Type B pancreatic cell (in vitro differentiated cells): Measurements from ENCODE around the gene ZNF681. TPM values are rescaled to one million over a fixed set of nuclear protein-coding genes. Genes with fewer than 3 reads are reported as not detected.
A peak's percentile ranks its signal among the peaks of the same experiment; 100 is the strongest.
"Not testable (repeated sequence)": the region's sequence is repeated elsewhere in the genome, so short reads cannot be mapped to it uniquely, and the experiment has no call there.

Experiments used
- DNase-seq: peaks from one replicate; pipeline ENCODE4 v3.0.0; 2021; ENCODE audit warnings: mixed read lengths; ENCODE audit not compliant: unreplicated experiment; ENCODE audit errors: extremely low spot score
- H3K27ac Mint-ChIP-seq: 2 replicates; pipeline ENCODE4 v1.8.0; 2021; ENCODE audit warnings: mild to moderate bottlenecking, mixed read lengths
- H3K27me3 Mint-ChIP-seq: 2 replicates; pipeline ENCODE4 v1.8.0; 2021; ENCODE audit warnings: mixed read lengths
- H3K36me3 Mint-ChIP-seq: 2 replicates; pipeline ENCODE4 v1.8.0; 2021; ENCODE audit warnings: mixed read lengths
- H3K4me1 Mint-ChIP-seq: one replicate; pipeline ENCODE4 v1.8.0; 2021; ENCODE audit warnings: mixed read lengths; ENCODE audit not compliant: unreplicated experiment
- H3K4me3 Mint-ChIP-seq: 2 replicates; pipeline ENCODE4 v1.8.0; 2021; ENCODE audit warnings: mild to moderate bottlenecking, mixed read lengths
- H3K9me3 Mint-ChIP-seq: 2 replicates; pipeline ENCODE4 v1.8.0; 2021; ENCODE audit warnings: mixed read lengths
- total RNA-seq: library from RNA; stranded (reverse); gene quantifications from 2 replicates; pipeline ENCODE4 v1.2.1, GENCODE V29; 2021; ENCODE audit warnings: low replicate concordance
- TF ChIP-seq, protein P1 (sequence below): fragments of 200-600 bp; sonication (generic); conservative IDR thresholded peaks from 2 replicates; pipeline ENCODE4 v1.5.0; 2021; ENCODE audit warnings: antibody characterized with exemption, mild to moderate bottlenecking

Gene ZNF681
- total RNA-seq, 1 donor from 2014 or later: 8.5 TPM

DNA sequence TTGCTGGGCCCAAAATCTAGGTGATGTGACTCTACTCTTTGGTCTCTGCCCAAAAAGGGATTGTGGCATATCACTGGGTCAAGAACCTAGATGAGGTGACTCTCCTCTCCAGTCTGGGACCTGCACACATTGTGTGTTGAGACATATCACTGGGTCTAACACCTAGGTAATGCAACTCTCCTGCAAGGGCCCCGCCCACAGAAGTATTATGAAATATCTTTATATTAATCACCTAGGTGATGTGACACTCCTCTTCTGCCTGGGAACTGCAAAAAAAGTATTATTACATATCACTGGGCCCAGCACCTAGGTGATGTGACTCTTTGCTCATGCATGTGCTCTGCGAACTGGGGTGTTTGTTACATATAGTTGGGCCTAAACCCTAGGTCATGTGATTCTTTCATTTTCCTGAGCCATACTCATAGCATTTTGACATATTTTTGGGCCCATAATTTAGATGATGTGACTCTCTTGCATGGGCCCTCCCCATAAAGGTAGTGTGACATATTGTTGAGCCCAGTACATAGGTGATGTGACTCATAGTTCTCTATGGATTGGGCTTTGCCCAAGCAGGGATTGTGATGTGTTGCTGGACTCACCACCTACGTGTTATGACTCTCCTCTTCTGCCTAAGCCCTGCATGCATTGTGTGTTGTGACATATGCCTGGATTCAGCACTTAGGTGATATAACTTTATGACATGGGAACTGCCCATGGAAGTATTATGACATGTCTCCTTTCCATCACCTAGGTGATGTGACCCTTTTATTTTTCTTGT lies 11.2 kb upstream of the ZNF681 start:
- peaks cover 7% of the 10 kb centered on the region for H3K9me3 Mint-ChIP-seq
- peaks cover 4% of the 10 kb centered on the region for H3K4me1 Mint-ChIP-seq
- TF ChIP-seq, protein P1, sequence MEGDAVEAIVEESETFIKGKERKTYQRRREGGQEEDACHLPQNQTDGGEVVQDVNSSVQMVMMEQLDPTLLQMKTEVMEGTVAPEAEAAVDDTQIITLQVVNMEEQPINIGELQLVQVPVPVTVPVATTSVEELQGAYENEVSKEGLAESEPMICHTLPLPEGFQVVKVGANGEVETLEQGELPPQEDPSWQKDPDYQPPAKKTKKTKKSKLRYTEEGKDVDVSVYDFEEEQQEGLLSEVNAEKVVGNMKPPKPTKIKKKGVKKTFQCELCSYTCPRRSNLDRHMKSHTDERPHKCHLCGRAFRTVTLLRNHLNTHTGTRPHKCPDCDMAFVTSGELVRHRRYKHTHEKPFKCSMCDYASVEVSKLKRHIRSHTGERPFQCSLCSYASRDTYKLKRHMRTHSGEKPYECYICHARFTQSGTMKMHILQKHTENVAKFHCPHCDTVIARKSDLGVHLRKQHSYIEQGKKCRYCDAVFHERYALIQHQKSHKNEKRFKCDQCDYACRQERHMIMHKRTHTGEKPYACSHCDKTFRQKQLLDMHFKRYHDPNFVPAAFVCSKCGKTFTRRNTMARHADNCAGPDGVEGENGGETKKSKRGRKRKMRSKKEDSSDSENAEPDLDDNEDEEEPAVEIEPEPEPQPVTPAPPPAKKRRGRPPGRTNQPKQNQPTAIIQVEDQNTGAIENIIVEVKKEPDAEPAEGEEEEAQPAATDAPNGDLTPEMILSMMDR: no peak
- peaks cover 65% of the 10 kb centered on the region for H3K36me3 Mint-ChIP-seq
- H3K4me3 Mint-ChIP-seq: no peak overlapping the region
- H3K27me3 Mint-ChIP-seq: no peaks in the 10 kb centered on the region
- no peak for DNase-seq
- H3K27ac Mint-ChIP-seq: no peak overlapping the region

DNA sequence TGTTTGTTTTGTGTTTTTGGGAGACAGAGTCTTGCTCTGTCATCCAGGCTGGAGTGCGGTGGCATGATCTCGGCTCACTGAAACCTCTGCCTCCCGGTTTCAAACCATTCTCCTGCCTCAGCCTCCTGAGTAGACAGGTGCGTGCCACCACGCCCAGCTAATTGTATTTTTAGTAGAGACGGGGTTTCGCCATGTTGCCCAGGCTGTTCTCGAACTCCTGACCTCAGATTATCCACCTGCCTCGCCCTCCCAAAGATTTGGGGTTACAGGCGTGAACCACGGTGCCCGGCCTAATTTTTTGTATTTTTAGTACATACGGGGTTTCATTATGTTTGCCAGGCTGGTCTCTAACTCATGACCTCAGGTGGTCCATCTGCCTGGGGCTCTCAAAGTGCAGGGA lies 8.3 kb upstream of the ZNF681 start:
- H3K36me3 Mint-ChIP-seq: peaks cover 51% of the 10 kb centered on the region
- peaks cover 12% of the 10 kb centered on the region for H3K4me1 Mint-ChIP-seq
- peaks cover 7% of the 10 kb centered on the region for H3K9me3 Mint-ChIP-seq
- H3K4me3 Mint-ChIP-seq: no peak overlapping the region
- no peak for DNase-seq
- TF ChIP-seq, protein P1: no peak
- no peaks in the 10 kb centered on the region for H3K27me3 Mint-ChIP-seq
- H3K27ac Mint-ChIP-seq: no peak overlapping the region

DNA sequence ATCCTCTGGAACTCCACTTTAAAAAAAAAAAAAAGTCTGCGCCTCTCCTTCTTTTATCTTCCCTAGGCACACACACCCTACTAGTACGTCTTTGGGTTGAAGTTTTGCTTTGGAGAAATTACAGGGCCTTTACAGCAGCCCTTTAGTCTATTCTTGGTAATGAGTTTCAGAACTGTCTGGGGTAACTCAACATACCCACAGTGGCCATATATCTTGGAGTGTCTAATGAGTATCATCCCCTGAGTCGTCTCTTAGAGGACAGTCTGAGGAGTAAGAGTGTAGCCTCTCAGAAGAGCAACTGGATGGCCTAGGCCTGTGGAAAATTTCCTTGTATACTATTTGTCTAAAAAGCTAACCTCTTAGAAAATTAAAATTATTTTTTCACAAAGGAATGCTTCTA lies 6.1 kb upstream of the ZNF681 start:
- H3K4me3 Mint-ChIP-seq: peak overlapping the region; percentile 97
- peak overlapping the region; percentile 96 for H3K27ac Mint-ChIP-seq
- peaks cover 7% of the 10 kb centered on the region for H3K9me3 Mint-ChIP-seq
- peaks cover 12% of the 10 kb centered on the region for H3K4me1 Mint-ChIP-seq
- peaks cover 34% of the 10 kb centered on the region for H3K36me3 Mint-ChIP-seq
- TF ChIP-seq, protein P1: no peak
- no peak for DNase-seq
- H3K27me3 Mint-ChIP-seq: no peaks in the 10 kb centered on the region

DNA sequence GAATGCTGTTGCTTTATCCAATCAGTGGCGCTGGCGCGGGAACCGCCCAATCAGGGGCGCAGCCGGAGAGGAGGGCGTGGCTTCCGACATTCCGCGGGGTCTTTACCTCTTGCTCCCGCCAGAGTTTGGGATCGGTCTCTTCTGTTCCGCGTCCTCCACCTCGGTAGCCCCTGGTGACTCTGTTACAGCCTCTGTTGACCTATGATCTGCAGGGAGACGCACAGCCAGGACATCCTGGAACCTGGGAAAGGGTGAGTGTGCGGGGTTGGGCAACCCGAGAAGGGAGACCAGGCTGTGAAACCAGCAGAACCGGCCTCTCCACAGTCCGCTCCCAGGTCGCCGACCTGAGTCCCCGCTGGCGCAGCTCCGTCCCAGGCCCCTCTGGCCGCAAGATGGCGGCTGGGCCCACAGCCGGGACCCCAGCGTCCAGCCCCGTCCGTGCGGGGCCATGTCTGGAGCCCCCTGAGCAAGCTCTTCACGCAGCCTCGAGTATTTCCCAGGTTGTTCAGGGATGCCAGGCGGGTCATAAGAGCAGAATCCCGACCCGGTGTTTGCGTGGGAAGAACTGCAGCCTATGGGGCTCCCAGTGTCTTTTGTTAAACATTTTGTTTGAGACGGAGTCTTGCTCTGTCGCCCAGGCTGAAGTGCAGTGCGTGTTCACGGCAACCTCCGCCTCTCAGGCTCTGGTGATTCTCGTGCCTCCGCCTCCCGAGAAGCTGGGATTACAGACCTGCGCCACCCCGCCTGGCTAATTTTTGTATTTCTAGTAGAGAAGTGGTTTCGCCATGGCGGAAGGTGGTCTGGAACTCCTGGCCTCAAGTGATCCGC lies 4.4 kb upstream of the ZNF681 start:
- peak; percentile 91 for DNase-seq
- peaks cover 25% of the 10 kb centered on the region for H3K36me3 Mint-ChIP-seq
- H3K4me1 Mint-ChIP-seq: peaks cover 16% of the 10 kb centered on the region
- H3K27me3 Mint-ChIP-seq: no peaks in the 10 kb centered on the region
- TF ChIP-seq, protein P1: peak; percentile 28
- H3K4me3 Mint-ChIP-seq: peak overlapping the region; percentile 97
- peak overlapping the region; percentile 96 for H3K27ac Mint-ChIP-seq
- peaks cover 7% of the 10 kb centered on the region for H3K9me3 Mint-ChIP-seq

DNA sequence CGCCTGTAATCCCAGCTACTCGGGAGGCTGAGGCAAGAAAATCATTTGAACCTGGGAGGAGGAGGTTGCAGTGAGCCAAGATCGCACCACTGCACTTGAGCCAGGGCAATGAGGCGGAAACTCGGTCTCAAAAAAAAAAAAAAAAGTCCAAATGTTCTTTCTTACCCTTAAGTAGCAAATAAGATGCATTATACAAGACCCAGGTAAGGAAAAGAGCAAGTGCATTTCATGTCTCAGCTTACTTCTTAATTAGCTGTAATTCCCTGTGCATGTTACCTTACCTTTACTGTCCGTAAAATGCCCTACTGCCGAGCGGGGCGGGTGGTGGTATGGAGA lies 3.8 kb upstream of the ZNF681 start:
- TF ChIP-seq, protein P1: no peak
- no peak for DNase-seq
- H3K4me3 Mint-ChIP-seq: peak overlapping the region; percentile 97
- peaks cover 16% of the 10 kb centered on the region for H3K4me1 Mint-ChIP-seq
- peak overlapping the region; percentile 96 for H3K27ac Mint-ChIP-seq
- peaks cover 25% of the 10 kb centered on the region for H3K36me3 Mint-ChIP-seq
- H3K27me3 Mint-ChIP-seq: no peaks in the 10 kb centered on the region
- peaks cover 7% of the 10 kb centered on the region for H3K9me3 Mint-ChIP-seq

DNA sequence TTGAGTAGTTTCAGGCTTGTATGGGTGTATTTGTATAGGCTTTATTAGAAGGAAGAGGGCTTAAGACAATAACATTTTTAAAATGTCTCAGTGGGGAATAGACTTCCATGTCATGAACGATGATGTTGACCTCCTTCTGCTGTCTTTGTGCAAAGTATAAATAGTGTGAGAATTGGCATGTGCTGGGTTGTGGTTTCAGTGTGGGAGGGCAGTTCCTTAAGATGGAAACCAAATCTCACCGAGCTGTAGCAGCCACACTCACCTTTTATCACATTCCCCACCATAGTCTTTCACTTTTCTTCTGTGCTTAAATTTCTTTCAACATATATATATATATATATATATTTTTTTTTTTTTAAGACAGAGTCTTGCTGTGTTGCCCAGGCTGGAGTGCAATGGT lies 1.6 kb upstream of the ZNF681 start:
- H3K9me3 Mint-ChIP-seq, H3K4me3 Mint-ChIP-seq, H3K27ac Mint-ChIP-seq, H3K27me3 Mint-ChIP-seq, DNase-seq: not testable (repeated sequence)
- peaks cover 20% of the 10 kb centered on the region for H3K36me3 Mint-ChIP-seq
- H3K4me1 Mint-ChIP-seq: peaks cover 14% of the 10 kb centered on the region

DNA sequence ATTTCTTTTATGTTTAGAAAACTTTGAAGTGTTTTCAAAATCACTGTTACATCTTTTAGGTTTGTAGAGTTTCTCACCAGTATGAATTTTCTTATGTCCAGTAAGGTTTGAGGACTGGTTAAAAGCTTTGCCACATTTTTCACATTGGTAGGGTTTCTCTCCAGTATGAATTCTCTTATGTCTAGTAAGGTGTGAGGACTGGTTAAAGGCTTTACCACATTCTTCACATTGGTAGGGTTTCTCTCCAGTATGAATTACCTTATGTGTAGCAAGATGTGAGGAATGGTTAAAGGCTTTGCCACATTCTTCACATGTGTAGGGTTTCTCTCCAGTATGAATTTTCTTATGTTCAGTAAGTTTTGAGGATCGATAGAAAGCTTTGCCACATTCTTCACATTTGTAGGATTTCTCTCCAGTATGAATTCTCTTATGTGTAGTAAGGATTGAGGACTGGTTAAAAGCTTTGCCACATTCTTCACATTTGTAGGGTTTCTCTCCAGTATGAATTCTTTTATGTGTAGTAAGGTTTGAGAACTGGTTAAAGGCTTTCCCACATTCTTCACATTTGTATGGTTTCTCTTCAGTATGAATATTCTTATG lies 15.0 kb downstream of the ZNF681 start:
- DNase-seq, H3K4me1 Mint-ChIP-seq, H3K27ac Mint-ChIP-seq, H3K4me3 Mint-ChIP-seq, H3K27me3 Mint-ChIP-seq: not testable (repeated sequence)
- peaks cover 49% of the 10 kb centered on the region for H3K36me3 Mint-ChIP-seq
- H3K9me3 Mint-ChIP-seq: peaks cover 12% of the 10 kb centered on the region

DNA sequence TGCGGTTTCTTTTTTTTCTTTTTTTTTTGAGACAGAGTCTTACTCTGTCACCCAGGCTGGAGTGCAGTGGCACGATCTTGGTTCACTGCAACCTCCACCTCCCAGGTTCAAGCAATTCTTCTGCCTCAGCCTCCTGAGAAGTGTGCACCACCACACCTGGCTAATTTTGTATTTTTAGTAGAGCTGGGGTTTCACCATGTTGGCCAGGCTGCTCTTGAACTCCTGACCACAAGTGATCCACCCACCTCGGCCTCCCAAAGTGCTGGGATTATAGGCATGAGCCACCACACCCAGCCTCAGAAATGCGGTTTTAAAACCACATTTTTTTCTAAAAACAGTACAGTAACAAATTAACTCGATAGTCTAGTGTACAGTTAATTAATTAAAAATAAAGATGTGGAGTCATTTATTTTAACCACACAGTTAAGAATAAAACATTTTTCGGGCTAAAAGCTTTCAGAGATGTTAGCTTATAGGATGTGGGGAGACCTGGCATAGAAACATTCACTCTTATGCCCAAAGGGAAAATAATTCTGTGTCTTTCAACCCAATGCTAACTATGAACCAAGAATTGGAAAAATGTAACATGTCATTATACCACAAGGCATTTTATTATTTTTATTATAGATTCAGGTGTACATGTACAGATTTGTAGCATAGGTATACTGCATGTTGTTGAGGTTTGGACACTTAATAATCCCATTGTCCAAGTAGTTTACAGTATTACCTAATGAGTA lies 27.8 kb downstream of the ZNF681 start:
- not testable (repeated sequence) for H3K4me3 Mint-ChIP-seq, H3K4me1 Mint-ChIP-seq, DNase-seq, H3K36me3 Mint-ChIP-seq, H3K27me3 Mint-ChIP-seq, H3K27ac Mint-ChIP-seq
- peaks cover 12% of the 10 kb centered on the region for H3K9me3 Mint-ChIP-seq
